ENCODE results near the gene SLC22A15. TPM values are rescaled to one million over a fixed set of nuclear protein-coding genes. Genes with fewer than 3 reads are reported as not detected.

The SLC22A15 gene
- total RNA-seq, 4 donors from 2014 or later: 1.7 to 8.8 (median 4.8) TPM

DNA sequence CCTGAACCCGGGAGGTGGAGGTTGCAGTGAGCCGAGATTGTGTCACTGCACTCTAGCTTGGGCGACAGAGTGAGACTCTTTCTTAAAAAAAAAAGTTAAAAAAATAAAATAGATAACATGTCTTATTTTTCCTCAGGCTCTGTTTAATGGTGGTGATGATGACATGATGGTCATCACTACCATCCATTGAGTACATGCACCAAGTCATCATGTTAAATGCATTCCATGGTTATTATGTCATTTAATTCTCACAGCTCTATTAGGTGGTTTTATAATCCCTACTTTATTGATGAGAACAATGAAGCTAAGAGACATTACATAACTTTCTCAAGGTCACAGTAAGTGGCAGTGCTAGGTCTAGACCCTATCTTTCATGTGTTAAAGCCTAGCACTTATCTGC is 100.5 kb downstream of the SLC22A15 start:
- H3K4me3 ChIP-seq: no peak overlapping the region
- no peak for TF ChIP-seq EP300 (IDR thresholded peaks at IDR 0.05)
- no peak for TF ChIP-seq POLR2A (IDR thresholded peaks at IDR 0.05)
- H3K9me3 ChIP-seq: no peaks in the 10 kb centered on the region
- 82 to 85% methylated on average over 3 of the region's 3 CpGs for WGBS, 2 donors
- H3K27ac ChIP-seq: no peak overlapping the region
- H3K36me3 ChIP-seq: no peaks in the 10 kb centered on the region
- H3K27me3 ChIP-seq: no peaks in the 10 kb centered on the region
- no peaks in the 10 kb centered on the region for H3K4me1 ChIP-seq
- DNase-seq (ENCODE audit: low spot score in 2 of 2): no peak

DNA sequence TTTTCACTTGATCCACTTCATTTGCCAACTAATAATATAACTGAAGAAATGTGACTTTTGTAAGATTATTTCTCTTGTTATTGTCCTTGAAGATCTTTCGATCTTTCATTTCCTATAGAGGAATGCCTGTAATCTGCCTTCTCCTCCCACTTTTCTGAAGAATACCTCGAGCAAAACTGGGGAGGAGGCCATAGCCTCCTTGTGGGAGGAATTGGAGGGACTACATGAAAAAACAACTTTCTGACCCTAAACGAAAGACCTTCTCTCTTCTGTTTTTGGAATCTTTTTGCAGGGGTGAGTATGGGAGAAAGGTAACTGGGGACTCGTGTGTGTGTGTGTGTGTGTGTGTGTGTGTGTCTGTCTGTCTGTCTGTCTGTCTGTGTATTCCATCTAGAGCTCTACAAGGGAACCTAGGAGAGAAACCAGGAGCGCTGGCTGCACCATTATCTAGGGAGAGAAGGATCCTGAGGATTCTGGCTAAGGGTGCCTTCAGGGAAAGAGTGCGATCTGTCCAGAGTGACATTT is 102.4 kb downstream of the SLC22A15 start:
- H3K9me3 ChIP-seq: no peaks in the 10 kb centered on the region
- H3K27ac ChIP-seq: no peak overlapping the region
- H3K27me3 ChIP-seq: no peaks in the 10 kb centered on the region
- DNase-seq (ENCODE audit: low spot score in 2 of 2): no peak
- no peaks in the 10 kb centered on the region for H3K36me3 ChIP-seq
- TF ChIP-seq EP300 (IDR thresholded peaks at IDR 0.05) (no peak), POLR2A (IDR thresholded peaks at IDR 0.05) (no peak), CTCF (IDR thresholded peaks at IDR 0.05) (no peak)
- H3K4me1 ChIP-seq: no peaks in the 10 kb centered on the region
- H3K4me3 ChIP-seq: no peak overlapping the region
- 65 to 68% methylated on average over 6 of the region's 6 CpGs for WGBS, 2 donors

- no peak overlapping the region for H3K27ac ChIP-seq
- no peak for DNase-seq (ENCODE audit: low spot score in 2 of 2)
- TF ChIP-seq CTCF (IDR thresholded peaks at IDR 0.05) (no peak), EP300 (IDR thresholded peaks at IDR 0.05) (no peak), POLR2A (IDR thresholded peaks at IDR 0.05) (no peak)
Observed at GRCh38 chr1:116087628-116088027, 111.3 kb downstream of the SLC22A15 start.

GRCh38 chr1:116089870-116090269 is 113.6 kb downstream of the SLC22A15 start:
- WGBS, 2 donors: 93% methylated on average over 1 of the region's 1 CpG
- no peak for TF ChIP-seq EP300 (IDR thresholded peaks at IDR 0.05)
- TF ChIP-seq CTCF (IDR thresholded peaks at IDR 0.05): no peak
- TF ChIP-seq POLR2A (IDR thresholded peaks at IDR 0.05): no peak
- H3K4me1 ChIP-seq: no peaks in the 10 kb centered on the region
- H3K4me3 ChIP-seq: no peak overlapping the region
- DNase-seq (ENCODE audit: low spot score in 2 of 2): no peak
- H3K9me3 ChIP-seq: peaks cover 0 to 31% (median 10%) of the 10 kb centered on the region in 4 donors
- peaks cover 0 to 6% (median 0%) of the 10 kb centered on the region in 3 donors for H3K36me3 ChIP-seq
- H3K27ac ChIP-seq: no peak overlapping the region
- no peaks in the 10 kb centered on the region for H3K27me3 ChIP-seq

More at GRCh38 chr1:116087628-116088027, 111.3 kb downstream of the SLC22A15 start:
- Histone ChIP-seq H3K27me3 (no peaks in the 10 kb centered on the region), H3K9me3 (peaks cover 0 to 21% (median 9%) of the 10 kb centered on the region in 4 donors), H3K4me3 (no peak overlapping the region), H3K4me1 (no peaks in the 10 kb centered on the region), H3K36me3 (peaks cover 0 to 6% (median 0%) of the 10 kb centered on the region in 3 donors)

GRCh38 chr1:116091083-116091482 is 114.8 kb downstream of the SLC22A15 start:
- Histone ChIP-seq H3K27ac (no peak overlapping the region), H3K27me3 (no peaks in the 10 kb centered on the region), H3K36me3 (peaks cover 0 to 6% (median 0%) of the 10 kb centered on the region in 3 donors), H3K4me3 (no peak overlapping the region), H3K4me1 (no peaks in the 10 kb centered on the region), H3K9me3 (peaks cover 0 to 42% (median 10%) of the 10 kb centered on the region in 4 donors)
- TF ChIP-seq POLR2A (IDR thresholded peaks at IDR 0.05): no peak
- TF ChIP-seq CTCF (IDR thresholded peaks at IDR 0.05): no peak
- no peak for TF ChIP-seq EP300 (IDR thresholded peaks at IDR 0.05)
- DNase-seq (ENCODE audit: low spot score in 2 of 2): no peak
- WGBS, 2 donors: 83 to 100% methylated on average over 1 of the region's 1 CpG
